ENCODE results near the gene TCERG1L. TPM values are rescaled to one million over a fixed set of nuclear protein-coding genes. Genes with fewer than 3 reads are reported as not detected.

The TCERG1L gene
- total RNA-seq, 2 experiments from 2014 or later, result 0.06 TPM; not detected in 1

DNA sequence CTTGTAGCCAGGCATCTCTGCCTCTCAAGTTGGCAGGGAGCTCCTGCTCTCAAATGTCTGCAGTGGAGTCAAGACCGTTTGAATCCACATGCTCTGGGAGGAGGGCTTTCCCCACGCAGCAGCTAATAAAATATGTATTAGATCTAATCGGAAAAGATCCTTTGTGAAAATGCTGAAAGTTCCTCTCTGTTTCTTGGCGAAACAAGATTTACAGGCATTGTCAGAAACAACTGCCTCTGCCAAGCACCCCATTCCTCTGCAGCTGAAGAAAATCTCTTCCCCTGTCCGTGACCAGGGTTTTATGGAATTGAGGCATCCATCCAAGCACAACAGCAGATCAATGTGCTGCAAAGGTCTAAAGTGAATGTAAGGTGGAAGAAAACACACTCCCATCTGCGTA lies 165.8 kb downstream of the TCERG1L start:
- H3K4me1 Mint-ChIP-seq (ENCODE audit: low read depth), result no peaks in the 10 kb centered on the region
- H3K27ac Mint-ChIP-seq, result no peak overlapping the region
- DNase-seq (no peak), ATAC-seq (ENCODE audit: poor library complexity) (no peak)
- Histone ChIP-seq H3K4me3 (ENCODE audit: low read length) (no peak overlapping the region), H3K9me3 (ENCODE audit: control insufficient read depth in 1 of 2, insufficient read depth in 1 of 2, low read length in 2 of 2) (peaks cover 0 to 56% of the 10 kb centered on the region in 2 experiments), H3K36me3 (ENCODE audit: insufficient read depth, low read length) (no peaks in the 10 kb centered on the region), H3K27ac (ENCODE audit: low read depth in 1 of 2, low read length in 2 of 2) (no peak overlapping the region), H3K4me1 (ENCODE audit: insufficient read depth, low read length) (no peaks in the 10 kb centered on the region), H3K27me3 (ENCODE audit: control insufficient read depth in 1 of 2, insufficient read depth in 2 of 2, low read length in 2 of 2) (no peaks in the 10 kb centered on the region)
- POLR2A ChIA-PET, result no interaction called here
- H3K9me3 Mint-ChIP-seq, result no peaks in the 10 kb centered on the region
- H3K4me3 Mint-ChIP-seq, result no peak overlapping the region
- no peaks in the 10 kb centered on the region for H3K27me3 Mint-ChIP-seq
- intact Hi-C loops (cut with DNase I, micrococcal nuclease), result no loop called here
- TF ChIP-seq, protein P1, sequence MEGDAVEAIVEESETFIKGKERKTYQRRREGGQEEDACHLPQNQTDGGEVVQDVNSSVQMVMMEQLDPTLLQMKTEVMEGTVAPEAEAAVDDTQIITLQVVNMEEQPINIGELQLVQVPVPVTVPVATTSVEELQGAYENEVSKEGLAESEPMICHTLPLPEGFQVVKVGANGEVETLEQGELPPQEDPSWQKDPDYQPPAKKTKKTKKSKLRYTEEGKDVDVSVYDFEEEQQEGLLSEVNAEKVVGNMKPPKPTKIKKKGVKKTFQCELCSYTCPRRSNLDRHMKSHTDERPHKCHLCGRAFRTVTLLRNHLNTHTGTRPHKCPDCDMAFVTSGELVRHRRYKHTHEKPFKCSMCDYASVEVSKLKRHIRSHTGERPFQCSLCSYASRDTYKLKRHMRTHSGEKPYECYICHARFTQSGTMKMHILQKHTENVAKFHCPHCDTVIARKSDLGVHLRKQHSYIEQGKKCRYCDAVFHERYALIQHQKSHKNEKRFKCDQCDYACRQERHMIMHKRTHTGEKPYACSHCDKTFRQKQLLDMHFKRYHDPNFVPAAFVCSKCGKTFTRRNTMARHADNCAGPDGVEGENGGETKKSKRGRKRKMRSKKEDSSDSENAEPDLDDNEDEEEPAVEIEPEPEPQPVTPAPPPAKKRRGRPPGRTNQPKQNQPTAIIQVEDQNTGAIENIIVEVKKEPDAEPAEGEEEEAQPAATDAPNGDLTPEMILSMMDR (IDR thresholded peaks at IDR 0.05), result no peak
- H3K36me3 Mint-ChIP-seq (ENCODE audit: low read depth), result no peaks in the 10 kb centered on the region
- CTCF ChIA-PET, result no interaction called here

DNA sequence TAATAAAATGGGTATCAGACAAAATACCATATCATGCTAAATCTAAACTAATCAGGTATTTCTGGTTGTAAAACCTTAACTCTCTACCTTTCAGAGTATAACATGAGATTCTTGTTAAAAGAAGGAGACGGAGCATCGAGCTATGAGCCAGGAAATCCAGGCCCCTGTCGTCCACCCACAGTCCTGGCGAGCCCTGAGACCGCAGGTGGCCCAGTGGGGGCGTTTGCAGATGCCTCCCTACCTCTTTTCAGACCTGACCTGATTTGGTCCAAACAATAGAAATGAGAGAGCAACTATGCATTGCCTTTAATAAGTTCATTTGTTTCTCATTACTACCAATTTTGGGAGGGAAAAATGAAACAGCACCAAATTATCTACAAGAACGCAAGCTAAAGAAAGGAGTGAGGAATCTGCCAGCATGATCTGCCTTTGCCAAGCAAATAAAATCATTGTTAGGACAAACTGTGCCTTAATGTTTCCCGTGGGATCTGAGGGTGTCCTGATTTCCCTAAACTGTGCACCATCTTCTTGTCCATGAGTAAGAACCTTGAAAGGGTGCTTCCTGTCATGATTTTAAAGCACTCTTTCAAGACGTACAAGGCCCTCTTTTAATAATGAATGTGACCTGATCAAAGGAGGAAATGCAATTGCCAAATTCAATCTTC lies 166.7 kb downstream of the TCERG1L start:
- no peaks in the 10 kb centered on the region for H3K9me3 Mint-ChIP-seq
- CTCF ChIA-PET, result no interaction called here
- Histone ChIP-seq H3K9me3 (ENCODE audit: control insufficient read depth in 1 of 2, insufficient read depth in 1 of 2, low read length in 2 of 2) (peaks cover 0 to 56% of the 10 kb centered on the region in 2 experiments), H3K27me3 (ENCODE audit: control insufficient read depth in 1 of 2, insufficient read depth in 2 of 2, low read length in 2 of 2) (no peaks in the 10 kb centered on the region), H3K4me1 (ENCODE audit: insufficient read depth, low read length) (no peaks in the 10 kb centered on the region), H3K36me3 (ENCODE audit: insufficient read depth, low read length) (no peaks in the 10 kb centered on the region), H3K27ac (ENCODE audit: low read depth in 1 of 2, low read length in 2 of 2) (no peak overlapping the region), H3K4me3 (ENCODE audit: low read length) (no peak overlapping the region)
- POLR2A ChIA-PET, result no interaction called here
- TF ChIP-seq, protein P1 (IDR thresholded peaks at IDR 0.05), result no peak
- no peaks in the 10 kb centered on the region for H3K27me3 Mint-ChIP-seq
- no peak overlapping the region for H3K27ac Mint-ChIP-seq
- H3K36me3 Mint-ChIP-seq (ENCODE audit: low read depth), result no peaks in the 10 kb centered on the region
- H3K4me3 Mint-ChIP-seq, result no peak overlapping the region
- H3K4me1 Mint-ChIP-seq (ENCODE audit: low read depth), result no peaks in the 10 kb centered on the region
- intact Hi-C loops (cut with DNase I, micrococcal nuclease), result no loop called here
- no peak for ATAC-seq (ENCODE audit: poor library complexity)
- DNase-seq, result no peak

DNA sequence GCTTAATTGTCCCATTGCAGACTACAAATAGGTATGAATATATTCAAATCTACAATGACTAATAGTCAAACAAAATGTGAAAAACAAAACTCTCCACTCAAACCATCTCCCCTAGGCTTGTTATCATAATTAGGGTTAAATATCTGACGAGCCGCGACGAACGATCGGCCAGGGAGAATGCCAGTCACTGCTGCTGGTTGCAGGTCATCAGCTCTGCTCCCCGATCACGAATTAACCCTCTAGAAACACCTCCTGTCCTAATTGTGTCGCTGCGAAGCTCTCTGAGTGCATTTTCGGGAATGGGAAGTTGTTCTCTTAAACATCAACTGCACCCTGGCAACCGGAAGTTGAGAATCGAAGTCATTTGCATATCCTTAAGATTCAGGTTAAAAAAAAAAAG lies 167.3 kb downstream of the TCERG1L start:
- Mint-ChIP-seq H3K27me3 (no peaks in the 10 kb centered on the region), H3K4me3 (no peak overlapping the region), H3K36me3 (ENCODE audit: low read depth) (no peaks in the 10 kb centered on the region), H3K27ac (no peak overlapping the region), H3K9me3 (no peaks in the 10 kb centered on the region), H3K4me1 (ENCODE audit: low read depth) (no peaks in the 10 kb centered on the region)
- POLR2A ChIA-PET, result no interaction called here
- H3K4me1 ChIP-seq (ENCODE audit: insufficient read depth, low read length), result no peaks in the 10 kb centered on the region
- H3K27me3 ChIP-seq (ENCODE audit: control insufficient read depth in 1 of 2, insufficient read depth in 2 of 2, low read length in 2 of 2), result no peaks in the 10 kb centered on the region
- intact Hi-C loops (cut with DNase I, micrococcal nuclease), result no loop called here
- DNase-seq (no peak), ATAC-seq (ENCODE audit: poor library complexity) (no peak)
- H3K9me3 ChIP-seq (ENCODE audit: control insufficient read depth in 1 of 2, insufficient read depth in 1 of 2, low read length in 2 of 2), result peaks cover 0 to 50% of the 10 kb centered on the region in 2 experiments
- TF ChIP-seq, protein P1 (IDR thresholded peaks at IDR 0.05), result no peak
- CTCF ChIA-PET, result no interaction called here
- no peaks in the 10 kb centered on the region for H3K36me3 ChIP-seq (ENCODE audit: insufficient read depth, low read length)
- H3K27ac ChIP-seq (ENCODE audit: low read depth in 1 of 2, low read length in 2 of 2), result no peak overlapping the region
- H3K4me3 ChIP-seq (ENCODE audit: low read length), result no peak overlapping the region

Measured in CD4-positive, alpha-beta T cell (primary cell).